PC-9 (cell line): ENCODE data around the gene SIAH3.

Experiments used
- EZH2 ChIP-seq: fragments of 200-600 bp; sonication (generic); IDR thresholded peaks from 2 replicates; pipeline ENCODE4 v1.8.0; 2017; ENCODE audit warnings: antibody characterized with exemption, low read depth
- TF ChIP-seq, protein P1 (sequence below): fragments of 200-600 bp; sonication (generic); conservative IDR thresholded peaks from 2 replicates; pipeline ENCODE4 v1.6.1; 2017; ENCODE audit warnings: mixed run types, antibody characterized with exemption, mild to moderate bottlenecking, moderate library complexity

DNA sequence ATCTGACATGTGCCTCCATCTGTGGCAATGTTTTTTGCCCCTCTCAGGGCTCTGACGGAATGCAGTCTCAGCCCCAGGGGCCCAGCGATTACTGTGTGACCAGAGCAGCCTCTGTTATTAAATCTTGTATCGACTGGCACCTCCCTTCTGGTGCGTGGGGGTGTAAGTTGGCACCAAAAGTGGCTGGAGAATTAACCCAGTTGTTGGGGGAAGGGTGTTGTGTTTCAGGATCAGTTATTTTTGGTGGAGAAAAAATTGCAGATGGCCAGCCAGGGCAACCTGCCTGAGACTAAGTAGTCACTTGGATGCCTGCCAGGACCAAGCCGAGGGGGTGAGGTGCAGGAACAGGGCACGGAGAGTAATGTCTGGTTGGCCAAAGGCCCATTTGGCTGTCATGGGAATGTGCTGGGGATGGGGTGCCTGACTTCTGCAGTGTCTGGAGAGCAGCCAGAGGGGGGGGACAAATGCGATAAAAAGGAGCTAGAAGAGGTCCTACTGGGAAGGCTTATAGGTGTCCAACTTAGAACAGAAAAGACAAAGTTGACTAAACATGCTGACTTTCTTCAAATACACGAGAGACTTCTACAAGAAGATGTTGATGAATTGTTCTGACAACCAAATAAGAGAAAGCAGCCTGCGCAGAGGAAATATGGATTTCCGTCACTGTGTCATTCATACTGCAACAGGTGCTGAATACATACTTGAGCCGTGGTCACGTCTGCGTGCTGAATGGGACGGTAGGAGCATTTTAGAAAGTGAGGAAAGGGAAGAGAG lies 69.8 kb downstream of the SIAH3 start:
- TF ChIP-seq, protein P1, sequence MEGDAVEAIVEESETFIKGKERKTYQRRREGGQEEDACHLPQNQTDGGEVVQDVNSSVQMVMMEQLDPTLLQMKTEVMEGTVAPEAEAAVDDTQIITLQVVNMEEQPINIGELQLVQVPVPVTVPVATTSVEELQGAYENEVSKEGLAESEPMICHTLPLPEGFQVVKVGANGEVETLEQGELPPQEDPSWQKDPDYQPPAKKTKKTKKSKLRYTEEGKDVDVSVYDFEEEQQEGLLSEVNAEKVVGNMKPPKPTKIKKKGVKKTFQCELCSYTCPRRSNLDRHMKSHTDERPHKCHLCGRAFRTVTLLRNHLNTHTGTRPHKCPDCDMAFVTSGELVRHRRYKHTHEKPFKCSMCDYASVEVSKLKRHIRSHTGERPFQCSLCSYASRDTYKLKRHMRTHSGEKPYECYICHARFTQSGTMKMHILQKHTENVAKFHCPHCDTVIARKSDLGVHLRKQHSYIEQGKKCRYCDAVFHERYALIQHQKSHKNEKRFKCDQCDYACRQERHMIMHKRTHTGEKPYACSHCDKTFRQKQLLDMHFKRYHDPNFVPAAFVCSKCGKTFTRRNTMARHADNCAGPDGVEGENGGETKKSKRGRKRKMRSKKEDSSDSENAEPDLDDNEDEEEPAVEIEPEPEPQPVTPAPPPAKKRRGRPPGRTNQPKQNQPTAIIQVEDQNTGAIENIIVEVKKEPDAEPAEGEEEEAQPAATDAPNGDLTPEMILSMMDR: no peak
- no peak for TF ChIP-seq EZH2
